Chondrocyte (in vitro differentiated cells): ENCODE measurements around the gene IFITM2. TPM values are rescaled to one million over a fixed set of nuclear protein-coding genes. Genes with fewer than 3 reads are reported as not detected.
"Not testable (repeated sequence)": the region's sequence is repeated elsewhere in the genome, so short reads cannot be mapped to it uniquely, and the experiment has no call there.

ENCODE experiments used
- DNase-seq: peaks from one replicate; pipeline ENCODE4 v3.0.0; 2021; ENCODE audit warnings: mixed read lengths, low spot score
- H3K27ac Mint-ChIP-seq: one replicate; pipeline ENCODE4 v1.8.0; 2021; ENCODE audit warnings: mild to moderate bottlenecking, moderate library complexity, mixed read lengths; ENCODE audit not compliant: unreplicated experiment
- H3K27me3 Mint-ChIP-seq: 2 replicates; pipeline ENCODE4 v1.8.0; 2021; ENCODE audit warnings: low read depth, mixed read lengths
- H3K36me3 Mint-ChIP-seq: 2 replicates; pipeline ENCODE4 v1.8.0; 2021; ENCODE audit warnings: low read depth, mixed read lengths
- H3K4me1 Mint-ChIP-seq: 2 replicates; pipeline ENCODE4 v1.8.0; 2021; ENCODE audit warnings: low read depth, mild to moderate bottlenecking, mixed read lengths
- H3K4me3 Mint-ChIP-seq: one replicate; pipeline ENCODE4 v1.8.0; 2021; ENCODE audit warnings: mild to moderate bottlenecking, moderate library complexity, mixed read lengths; ENCODE audit not compliant: unreplicated experiment
- H3K9me3 Mint-ChIP-seq: 2 replicates; pipeline ENCODE4 v1.8.0; 2021; ENCODE audit warnings: low read depth, mixed read lengths
- total RNA-seq: library from RNA; stranded (reverse); gene quantifications from 3 replicates; pipeline ENCODE4 v1.2.1, GENCODE V29; 2021
- TF ChIP-seq, protein P1 (sequence below): fragments of 200-600 bp; sonication (generic); IDR thresholded peaks from 2 replicates; pipeline ENCODE4 v1.5.0; 2021; ENCODE audit warnings: antibody characterized with exemption, mild to moderate bottlenecking, moderate library complexity

Gene IFITM2
- total RNA-seq, 1 donor from 2014 or later, result 109 TPM

DNA sequence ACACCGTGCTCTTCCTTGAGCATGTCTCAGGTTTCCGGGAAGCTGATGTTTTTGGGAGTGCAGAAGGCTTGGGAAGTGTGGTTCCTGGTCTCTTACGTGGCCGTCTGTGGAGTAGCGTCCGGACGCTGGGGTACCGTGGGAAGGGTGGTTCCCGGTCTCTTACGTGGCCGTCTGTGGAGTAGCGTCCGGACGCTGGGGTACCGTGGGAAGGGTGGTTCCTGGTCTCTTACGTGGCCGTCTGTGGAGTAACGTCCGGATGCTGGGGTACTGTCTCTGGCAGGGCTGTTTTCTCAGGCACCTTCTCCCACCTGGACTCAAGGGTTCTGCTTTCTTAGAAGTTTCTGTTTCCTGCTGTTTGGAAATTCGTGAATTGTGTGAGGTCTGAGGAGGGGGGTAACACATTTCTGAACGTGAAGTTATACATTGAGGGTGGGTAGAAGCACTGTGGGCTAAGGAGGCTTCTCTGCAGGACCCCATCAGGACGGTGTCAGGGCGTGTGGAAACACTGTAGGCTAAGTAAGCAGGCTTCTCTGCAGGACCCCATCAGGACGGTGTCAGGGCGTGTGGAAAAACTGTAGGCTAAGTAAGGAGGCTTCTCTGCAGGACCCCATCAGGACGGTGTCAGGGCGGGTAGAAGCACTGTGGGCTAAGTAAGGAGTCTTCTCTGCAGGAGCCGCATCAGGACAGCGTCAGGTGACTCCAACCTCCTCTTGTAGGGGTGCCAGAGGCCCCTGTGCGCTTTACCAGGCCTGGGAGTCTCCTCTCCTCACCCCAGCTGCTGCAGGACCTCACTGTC lies 18.4 kb downstream of the IFITM2 start:
- peak; percentile 62 for DNase-seq
- TF ChIP-seq, protein P1, sequence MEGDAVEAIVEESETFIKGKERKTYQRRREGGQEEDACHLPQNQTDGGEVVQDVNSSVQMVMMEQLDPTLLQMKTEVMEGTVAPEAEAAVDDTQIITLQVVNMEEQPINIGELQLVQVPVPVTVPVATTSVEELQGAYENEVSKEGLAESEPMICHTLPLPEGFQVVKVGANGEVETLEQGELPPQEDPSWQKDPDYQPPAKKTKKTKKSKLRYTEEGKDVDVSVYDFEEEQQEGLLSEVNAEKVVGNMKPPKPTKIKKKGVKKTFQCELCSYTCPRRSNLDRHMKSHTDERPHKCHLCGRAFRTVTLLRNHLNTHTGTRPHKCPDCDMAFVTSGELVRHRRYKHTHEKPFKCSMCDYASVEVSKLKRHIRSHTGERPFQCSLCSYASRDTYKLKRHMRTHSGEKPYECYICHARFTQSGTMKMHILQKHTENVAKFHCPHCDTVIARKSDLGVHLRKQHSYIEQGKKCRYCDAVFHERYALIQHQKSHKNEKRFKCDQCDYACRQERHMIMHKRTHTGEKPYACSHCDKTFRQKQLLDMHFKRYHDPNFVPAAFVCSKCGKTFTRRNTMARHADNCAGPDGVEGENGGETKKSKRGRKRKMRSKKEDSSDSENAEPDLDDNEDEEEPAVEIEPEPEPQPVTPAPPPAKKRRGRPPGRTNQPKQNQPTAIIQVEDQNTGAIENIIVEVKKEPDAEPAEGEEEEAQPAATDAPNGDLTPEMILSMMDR, result no peak
- Mint-ChIP-seq H3K4me1 (peaks cover 8% of the 10 kb centered on the region), H3K27me3 (no peaks in the 10 kb centered on the region), H3K27ac (peak overlapping the region; percentile 72), H3K4me3 (no peak overlapping the region), H3K9me3 (no peaks in the 10 kb centered on the region), H3K36me3 (no peaks in the 10 kb centered on the region)

DNA sequence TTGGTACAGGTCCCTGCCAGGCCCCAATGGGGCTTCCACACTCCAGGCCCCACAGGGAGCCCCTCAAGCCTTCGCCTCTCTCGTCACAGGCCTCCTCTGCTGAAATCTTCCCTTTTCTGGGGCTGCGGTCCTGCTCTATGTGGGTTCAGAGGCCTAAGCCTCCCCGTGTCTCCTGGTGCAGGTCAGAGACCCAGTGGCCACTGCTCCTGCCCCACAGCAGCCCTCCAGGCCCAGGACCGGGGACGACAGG lies 18.9 kb downstream of the IFITM2 start:
- H3K27me3 Mint-ChIP-seq, result no peaks in the 10 kb centered on the region
- H3K4me1 Mint-ChIP-seq, result peaks cover 8% of the 10 kb centered on the region
- TF ChIP-seq, protein P1, result no peak
- no peaks in the 10 kb centered on the region for H3K36me3 Mint-ChIP-seq
- no peak overlapping the region for H3K27ac Mint-ChIP-seq
- no peaks in the 10 kb centered on the region for H3K9me3 Mint-ChIP-seq
- DNase-seq, result peak; percentile 72
- no peak overlapping the region for H3K4me3 Mint-ChIP-seq

DNA sequence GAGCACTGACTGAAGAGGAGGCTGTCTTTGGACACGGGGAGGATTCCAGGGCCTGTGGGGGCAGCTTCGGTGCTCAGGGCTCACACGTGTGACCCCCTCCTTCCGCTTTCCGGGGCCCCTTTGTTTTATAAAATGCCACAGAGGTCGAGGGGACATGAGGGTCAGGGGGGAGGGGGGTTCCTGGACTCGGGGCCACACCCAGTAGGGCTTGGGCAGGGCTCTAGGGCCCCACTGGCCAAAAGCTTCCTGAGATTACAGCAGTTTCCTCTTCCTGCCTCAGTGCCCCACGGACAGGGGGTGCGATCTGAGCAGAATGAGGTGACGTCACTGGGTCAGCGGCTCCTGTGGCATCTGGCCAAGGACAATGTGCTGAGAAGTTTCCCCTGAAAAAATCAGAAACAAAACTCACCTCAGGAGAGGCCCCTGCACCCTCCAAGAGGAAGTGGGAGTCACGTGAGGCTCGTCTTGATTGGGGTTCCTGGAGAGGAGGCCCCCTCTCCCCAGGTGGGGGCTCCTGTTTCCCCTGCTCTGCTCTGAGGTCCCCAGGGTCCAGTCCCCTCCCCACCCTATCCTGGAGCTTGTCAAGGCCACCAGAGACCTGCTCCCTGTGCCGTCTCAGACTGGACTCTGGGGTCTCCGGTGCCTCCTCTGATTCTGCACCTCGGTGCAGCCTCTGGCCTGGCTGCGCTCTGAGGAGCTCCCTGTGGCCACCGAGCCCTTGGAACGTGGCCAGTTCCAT lies 19.4 kb downstream of the IFITM2 start:
- TF ChIP-seq, protein P1, result no peak
- no peak overlapping the region for H3K4me3 Mint-ChIP-seq
- H3K9me3 Mint-ChIP-seq, result no peaks in the 10 kb centered on the region
- H3K36me3 Mint-ChIP-seq, result no peaks in the 10 kb centered on the region
- H3K27me3 Mint-ChIP-seq, result no peaks in the 10 kb centered on the region
- peaks cover 8% of the 10 kb centered on the region for H3K4me1 Mint-ChIP-seq
- peak; percentile 68 for DNase-seq
- H3K27ac Mint-ChIP-seq, result no peak overlapping the region

DNA sequence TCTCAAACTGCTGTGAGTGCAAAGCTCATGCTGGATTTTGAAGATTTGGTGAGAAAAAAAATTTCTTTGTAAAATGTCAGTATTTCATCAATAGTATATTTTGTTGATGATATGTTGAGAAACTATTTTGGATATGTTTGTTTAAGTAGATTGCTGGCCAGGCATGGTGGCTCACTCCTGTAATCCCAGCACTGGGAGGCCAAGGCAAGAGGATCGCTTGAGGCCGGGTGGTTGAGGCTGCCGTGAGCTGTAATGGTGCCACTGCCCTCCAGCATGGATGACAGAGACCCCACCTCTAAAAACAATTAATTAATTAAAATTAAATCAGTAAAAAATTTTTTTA lies 19.9 kb downstream of the IFITM2 start:
- H3K4me1 Mint-ChIP-seq, result peaks cover 8% of the 10 kb centered on the region
- H3K27me3 Mint-ChIP-seq, result no peaks in the 10 kb centered on the region

DNA sequence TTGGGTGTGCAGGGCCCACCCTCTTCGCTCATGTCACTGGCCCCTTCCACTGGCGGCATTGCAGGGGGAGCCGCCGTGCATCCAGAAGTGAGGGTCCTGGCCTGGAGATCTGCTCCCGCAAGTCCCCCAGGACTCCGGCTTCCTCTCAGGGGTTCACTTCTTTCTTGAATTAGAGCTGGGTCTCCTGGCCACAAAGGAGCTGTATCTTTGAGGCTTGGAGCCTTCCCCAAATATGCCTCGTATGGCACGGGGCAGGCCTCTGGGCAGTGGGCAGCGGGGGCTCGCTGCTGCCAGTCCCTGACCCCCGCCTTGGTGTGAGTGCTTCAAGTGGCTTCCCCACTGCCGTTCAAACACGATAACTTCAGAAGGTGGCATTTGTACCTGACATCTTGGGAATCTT lies 20.4 kb downstream of the IFITM2 start:
- Mint-ChIP-seq H3K36me3 (no peaks in the 10 kb centered on the region), H3K4me3 (no peak overlapping the region), H3K4me1 (peaks cover 8% of the 10 kb centered on the region), H3K27ac (no peak overlapping the region), H3K27me3 (no peaks in the 10 kb centered on the region), H3K9me3 (no peaks in the 10 kb centered on the region)
- TF ChIP-seq, protein P1, result no peak
- peak; percentile 51 for DNase-seq

More for the DNA sequence above, 19.9 kb downstream of the IFITM2 start:
- no peak overlapping the region for H3K4me3 Mint-ChIP-seq
- H3K27ac Mint-ChIP-seq, result no peak overlapping the region
- no peaks in the 10 kb centered on the region for H3K9me3 Mint-ChIP-seq
- DNase-seq, result peak; percentile 27
- H3K36me3 Mint-ChIP-seq, result no peaks in the 10 kb centered on the region
- TF ChIP-seq, protein P1, result no peak

DNA sequence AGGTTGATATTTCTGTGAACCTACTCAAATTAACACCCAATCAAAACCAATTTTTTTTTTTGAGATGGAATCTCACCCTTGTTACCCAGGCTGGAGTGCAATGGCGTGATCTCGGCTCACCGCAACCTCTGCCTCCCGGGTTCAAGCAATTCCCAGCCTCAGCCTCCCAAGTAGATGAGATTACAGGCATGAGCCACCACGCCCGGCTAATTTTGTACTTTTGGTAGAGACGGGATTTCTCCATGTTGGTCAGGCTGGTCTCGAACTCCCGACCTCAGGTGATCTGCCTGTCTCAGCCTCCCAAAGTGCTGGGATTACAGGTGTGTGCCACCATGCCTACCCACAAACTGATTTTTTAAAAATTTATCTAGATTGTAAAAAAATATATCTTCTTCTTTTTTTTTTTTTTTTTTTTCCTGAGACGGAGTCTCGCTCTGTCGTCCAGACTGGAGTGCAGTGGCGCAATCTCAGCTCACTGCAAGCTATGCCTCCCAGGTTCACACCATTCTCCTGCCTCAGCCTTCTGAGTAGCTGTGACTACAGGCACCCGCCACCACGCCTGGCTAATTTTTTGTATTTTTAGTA lies 21.0 kb downstream of the IFITM2 start:
- H3K4me1 Mint-ChIP-seq, H3K4me3 Mint-ChIP-seq, H3K27me3 Mint-ChIP-seq, H3K36me3 Mint-ChIP-seq, H3K9me3 Mint-ChIP-seq, H3K27ac Mint-ChIP-seq: not testable (repeated sequence)
- peak; percentile 9 for DNase-seq
